GM12872 (cell line): ENCODE measurements around the gene ITGB2.

Experiments used
- CTCF ChIP-seq: IDR thresholded peaks from 3 replicates; pipeline ENCODE4 v1.5.1; 2011; ENCODE audit warnings: low read depth, mild to moderate bottlenecking, low read length, moderate library complexity; ENCODE audit not compliant: insufficient read depth

Gene ITGB2

GRCh38 chr21:44957901-44958451, 37.3 kb upstream of the ITGB2 start:
- TF ChIP-seq CTCF = no peak

- no peak for TF ChIP-seq CTCF
These were observed 36.5 kb upstream of the ITGB2 start for GRCh38 chr21:44957047-44957831.

- TF ChIP-seq CTCF = no peak
These were observed 35.8 kb upstream of the ITGB2 start for GRCh38 chr21:44956356-44957046.

- no peak for TF ChIP-seq CTCF
These were observed 35.1 kb upstream of the ITGB2 start for GRCh38 chr21:44955798-44956175.

GRCh38 chr21:44955141-44955797, 34.6 kb upstream of the ITGB2 start:
- TF ChIP-seq CTCF = no peak

DNA sequence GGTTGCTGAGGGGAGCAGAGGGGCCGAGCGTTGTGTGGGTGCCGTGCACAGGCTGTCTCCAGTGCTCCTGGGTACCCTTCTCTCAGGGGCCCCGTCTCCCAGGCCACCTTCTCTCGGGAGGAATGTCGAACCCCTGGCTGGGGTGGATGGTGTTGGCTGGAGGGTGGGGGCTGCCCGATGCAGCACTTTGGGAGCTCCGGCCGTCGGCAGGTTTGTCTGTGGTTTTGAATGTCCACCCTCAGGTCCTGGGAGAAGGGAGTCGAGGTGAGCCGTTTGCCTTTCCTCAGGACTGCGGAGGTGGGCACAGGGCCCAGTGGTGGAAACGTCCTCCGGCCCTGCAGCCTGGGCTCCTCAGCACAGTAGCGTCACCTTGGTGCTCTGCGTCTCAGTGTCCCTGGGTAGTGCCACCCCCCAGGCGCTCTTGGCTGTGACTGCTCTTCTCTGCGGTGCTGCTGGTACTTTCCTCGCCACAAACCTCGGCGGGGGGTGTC, 33.6 kb upstream of the ITGB2 start:
- TF ChIP-seq CTCF = no peak

DNA sequence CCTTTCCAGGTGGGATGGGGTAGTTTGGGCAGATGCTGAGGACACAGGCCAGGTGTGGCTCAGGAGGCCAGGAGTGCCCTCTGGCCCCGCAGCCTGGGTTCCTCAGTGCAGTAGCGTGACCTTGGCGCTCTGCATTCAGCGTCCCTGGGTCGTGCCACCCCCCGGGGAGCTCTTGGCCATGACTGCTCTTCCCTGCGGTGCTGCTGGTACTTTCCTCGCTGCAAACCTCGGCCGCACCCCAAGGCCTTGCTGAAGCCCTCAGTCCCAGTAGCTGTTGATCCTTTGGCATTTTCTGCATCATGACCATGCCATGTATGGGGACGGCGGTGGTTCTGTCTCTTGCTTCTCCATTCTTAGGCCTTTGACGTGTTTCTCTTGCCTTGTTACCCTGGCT, 32.9 kb upstream of the ITGB2 start:
- no peak for TF ChIP-seq CTCF
